ENCODE measurements around the gene UBA6. TPM values are rescaled to one million over a fixed set of nuclear protein-coding genes. Genes with fewer than 3 reads are reported as not detected.

The UBA6 gene
- polyA plus RNA-seq, 2 of the 4 experiments (the other 2 are of a cell fraction) = 33.9 to 84.6 TPM

DNA sequence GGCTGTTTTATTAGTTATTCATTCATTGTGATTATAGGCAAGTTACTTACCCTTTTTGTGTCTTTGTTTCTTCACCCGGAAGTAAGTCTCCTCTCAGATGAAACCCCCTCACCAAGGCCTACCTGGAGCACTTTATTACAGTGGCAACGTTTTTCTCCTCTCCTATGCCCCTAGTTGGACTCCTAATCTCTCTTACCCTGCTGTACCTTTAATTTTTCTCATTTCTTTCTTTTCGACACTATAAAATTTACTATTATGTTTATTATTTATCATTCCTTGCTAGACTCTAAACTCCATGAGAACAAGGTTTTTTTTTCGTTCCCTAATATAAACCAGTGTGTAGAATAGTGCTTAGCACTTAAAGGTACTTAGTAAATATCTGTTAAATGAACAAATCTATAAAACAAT lies 124.9 kb downstream of the UBA6 start:
- CTCF ChIA-PET = no interaction called here
- DNase-seq (ENCODE audit: low read depth in 1 of 2, low spot score in 1 of 2) (no peak), ATAC-seq (no peak), FAIRE-seq (no peak)
- Histone ChIP-seq H3K27ac (no peak overlapping the region), H3K4me2 (no peak overlapping the region), H3K4me1 (no peaks in the 10 kb centered on the region), H3K4me3 (no peak overlapping the region), H3K9me3 (no peaks in the 10 kb centered on the region)
- POLR2A ChIA-PET = no interaction called here
- 42% methylated on average over 4 of the region's 4 CpGs for WGBS (ENCODE audit: missing lambda C conversion rate)
- TF ChIP-seq MYC (IDR thresholded peaks at IDR 0.05; ENCODE audit: borderline replicate concordance, low read length) = no peak
- no peak for TF ChIP-seq ZNF302 (CRISPR knock-in tag; IDR thresholded peaks at IDR 0.05)
- TF ChIP-seq PHF8 (IDR thresholded peaks at IDR 0.05; ENCODE audit: borderline replicate concordance, low read depth) = no peak
- no peak for TF ChIP-seq RARB (CRISPR knock-in tag; IDR thresholded peaks at IDR 0.05)
- TF ChIP-seq, protein P1, sequence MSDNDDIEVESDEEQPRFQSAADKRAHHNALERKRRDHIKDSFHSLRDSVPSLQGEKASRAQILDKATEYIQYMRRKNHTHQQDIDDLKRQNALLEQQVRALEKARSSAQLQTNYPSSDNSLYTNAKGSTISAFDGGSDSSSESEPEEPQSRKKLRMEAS (IDR thresholded peaks at IDR 0.05) = no peak
- TF ChIP-seq JUN (IDR thresholded peaks at IDR 0.05) = no peak
- TF ChIP-seq NR3C1 (IDR thresholded peaks at IDR 0.05) = no peak
- no peak for TF ChIP-seq ZFP36 (IDR thresholded peaks at IDR 0.05; ENCODE audit: borderline replicate concordance, partially characterized antibody)
- TF ChIP-seq HEYL (CRISPR knock-in tag; IDR thresholded peaks at IDR 0.05) = no peak

DNA sequence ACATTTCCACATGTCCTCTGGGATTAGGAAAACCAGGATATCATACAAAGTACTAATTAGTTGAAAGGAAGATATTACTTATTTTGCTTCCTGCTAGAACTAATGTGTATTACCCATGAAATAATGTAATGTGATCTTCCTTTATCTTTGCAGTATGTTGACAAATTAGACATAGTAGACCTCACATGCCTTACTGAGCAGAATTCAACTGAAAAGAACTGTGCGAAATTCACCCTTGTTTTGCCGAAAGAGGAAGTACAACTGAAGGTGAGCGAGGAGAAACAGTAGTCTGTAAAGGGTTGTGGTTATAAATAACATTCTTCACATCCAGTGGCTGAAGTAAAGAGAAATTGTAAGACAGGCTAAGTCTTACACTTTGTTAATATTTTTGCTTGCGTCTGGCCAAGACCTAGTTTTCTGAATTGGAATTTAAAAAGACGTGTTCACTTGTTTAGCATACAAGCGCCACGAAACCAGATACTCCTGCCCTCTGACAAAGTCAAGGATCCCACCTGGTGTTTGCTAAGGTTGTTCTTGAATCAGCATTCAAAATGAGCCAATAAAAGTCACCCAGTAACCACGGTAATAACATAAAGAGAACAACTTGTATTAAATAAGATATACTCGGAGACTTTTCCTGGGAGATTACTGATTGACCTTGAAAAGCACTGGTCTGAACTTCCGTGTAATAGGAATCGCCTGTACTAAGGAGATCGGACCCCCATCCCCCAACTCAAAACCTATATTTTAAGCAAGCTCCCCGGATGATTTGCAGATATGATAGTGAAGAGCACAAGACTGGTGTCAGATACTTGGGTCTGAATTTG lies 125.5 kb downstream of the UBA6 start:
- Histone ChIP-seq H3K4me3 (no peak overlapping the region), H3K4me2 (no peak overlapping the region), H3K4me1 (no peaks in the 10 kb centered on the region), H3K9me3 (no peaks in the 10 kb centered on the region), H3K27ac (no peak overlapping the region)
- WGBS (ENCODE audit: missing lambda C conversion rate) = 80% methylated on average over 13 of the region's 13 CpGs
- ChIA-PET POLR2A (no interaction called here), CTCF (no interaction called here)
- no peak for TF ChIP-seq FOSB (CRISPR knock-in tag; IDR thresholded peaks at IDR 0.05)
- TF ChIP-seq RAD21 (conservative IDR thresholded peaks at IDR 0.05 in 1 of 2, IDR thresholded peaks at IDR 0.05 in 1 of 2) = no peak
- TF ChIP-seq GATA3 (IDR thresholded peaks at IDR 0.05; ENCODE audit: borderline replicate concordance) = no peak
- no peak for TF ChIP-seq MYC (IDR thresholded peaks at IDR 0.05; ENCODE audit: borderline replicate concordance, low read length)
- TF ChIP-seq MAFK (IDR thresholded peaks at IDR 0.05; ENCODE audit: partially characterized antibody) = no peak
- no peak for TF ChIP-seq CHD4 (IDR thresholded peaks at IDR 0.05; ENCODE audit: borderline replicate concordance)
- TF ChIP-seq, protein P2, sequence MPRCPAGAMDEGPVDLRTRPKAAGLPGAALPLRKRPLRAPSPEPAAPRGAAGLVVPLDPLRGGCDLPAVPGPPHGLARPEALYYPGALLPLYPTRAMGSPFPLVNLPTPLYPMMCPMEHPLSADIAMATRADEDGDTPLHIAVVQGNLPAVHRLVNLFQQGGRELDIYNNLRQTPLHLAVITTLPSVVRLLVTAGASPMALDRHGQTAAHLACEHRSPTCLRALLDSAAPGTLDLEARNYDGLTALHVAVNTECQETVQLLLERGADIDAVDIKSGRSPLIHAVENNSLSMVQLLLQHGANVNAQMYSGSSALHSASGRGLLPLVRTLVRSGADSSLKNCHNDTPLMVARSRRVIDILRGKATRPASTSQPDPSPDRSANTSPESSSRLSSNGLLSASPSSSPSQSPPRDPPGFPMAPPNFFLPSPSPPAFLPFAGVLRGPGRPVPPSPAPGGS (IDR thresholded peaks at IDR 0.05) = no peak
- TF ChIP-seq JUNB (IDR thresholded peaks at IDR 0.05) = no peak
- TF ChIP-seq, protein P3, sequence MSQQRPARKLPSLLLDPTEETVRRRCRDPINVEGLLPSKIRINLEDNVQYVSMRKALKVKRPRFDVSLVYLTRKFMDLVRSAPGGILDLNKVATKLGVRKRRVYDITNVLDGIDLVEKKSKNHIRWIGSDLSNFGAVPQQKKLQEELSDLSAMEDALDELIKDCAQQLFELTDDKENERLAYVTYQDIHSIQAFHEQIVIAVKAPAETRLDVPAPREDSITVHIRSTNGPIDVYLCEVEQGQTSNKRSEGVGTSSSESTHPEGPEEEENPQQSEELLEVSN (IDR thresholded peaks at IDR 0.05; ENCODE audit: borderline replicate concordance, low read depth) = no peak
- no peak for TF ChIP-seq HOXA7 (CRISPR knock-in tag; IDR thresholded peaks at IDR 0.05)
- TF ChIP-seq BHLHE40 (IDR thresholded peaks at IDR 0.05; ENCODE audit: low read depth, low read length) = no peak
- TF ChIP-seq, protein P4, sequence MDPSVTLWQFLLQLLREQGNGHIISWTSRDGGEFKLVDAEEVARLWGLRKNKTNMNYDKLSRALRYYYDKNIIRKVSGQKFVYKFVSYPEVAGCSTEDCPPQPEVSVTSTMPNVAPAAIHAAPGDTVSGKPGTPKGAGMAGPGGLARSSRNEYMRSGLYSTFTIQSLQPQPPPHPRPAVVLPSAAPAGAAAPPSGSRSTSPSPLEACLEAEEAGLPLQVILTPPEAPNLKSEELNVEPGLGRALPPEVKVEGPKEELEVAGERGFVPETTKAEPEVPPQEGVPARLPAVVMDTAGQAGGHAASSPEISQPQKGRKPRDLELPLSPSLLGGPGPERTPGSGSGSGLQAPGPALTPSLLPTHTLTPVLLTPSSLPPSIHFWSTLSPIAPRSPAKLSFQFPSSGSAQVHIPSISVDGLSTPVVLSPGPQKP (IDR thresholded peaks at IDR 0.05; ENCODE audit: low read depth, low read length) = no peak
- TF ChIP-seq EP300 (IDR thresholded peaks at IDR 0.05) = no peak
- TF ChIP-seq, protein P5, sequence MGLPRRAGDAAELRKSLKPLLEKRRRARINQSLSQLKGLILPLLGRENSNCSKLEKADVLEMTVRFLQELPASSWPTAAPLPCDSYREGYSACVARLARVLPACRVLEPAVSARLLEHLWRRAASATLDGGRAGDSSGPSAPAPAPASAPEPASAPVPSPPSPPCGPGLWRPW (IDR thresholded peaks at IDR 0.05) = no peak
- TF ChIP-seq MAZ (IDR thresholded peaks at IDR 0.05; ENCODE audit: borderline replicate concordance, low read depth, low read length) = no peak
- TF ChIP-seq NPAS2 (CRISPR knock-in tag; IDR thresholded peaks at IDR 0.05; ENCODE audit: borderline replicate concordance) = no peak
- TF ChIP-seq CBX8 (IDR thresholded peaks at IDR 0.05) = no peak
- ATAC-seq (no peak), FAIRE-seq (no peak), DNase-seq (ENCODE audit: low read depth in 1 of 2, low spot score in 1 of 2) (no peak)
